Measurements from ENCODE around the gene NUDT1. TPM values are rescaled to one million over a fixed set of nuclear protein-coding genes. Genes with fewer than 3 reads are reported as not detected.
"Not testable (repeated sequence)": the region's sequence is repeated elsewhere in the genome, so short reads cannot be mapped to it uniquely, and the experiment has no call there.

The NUDT1 gene
- total RNA-seq, 1 donor from 2014 or later = 81.6 TPM

- H3K4me3 Mint-ChIP-seq; H3K36me3 Mint-ChIP-seq (ENCODE audit: low read depth); H3K4me1 Mint-ChIP-seq; H3K27ac Mint-ChIP-seq; intact Hi-C loops (cut with micrococcal nuclease); H3K27me3 Mint-ChIP-seq; H3K9me3 Mint-ChIP-seq; DNase-seq: not testable (repeated sequence)
These were observed 27.3 kb downstream of the NUDT1 start for GRCh38 chr7:2269089-2269990.

- DNase-seq = no peak
- no peaks in the 10 kb centered on the region for H3K9me3 Mint-ChIP-seq
- no peak overlapping the region for H3K27ac Mint-ChIP-seq
- no peak overlapping the region for H3K4me3 Mint-ChIP-seq
- peaks cover 3% of the 10 kb centered on the region for H3K36me3 Mint-ChIP-seq (ENCODE audit: low read depth)
- H3K27me3 Mint-ChIP-seq = no peaks in the 10 kb centered on the region
- intact Hi-C loops (cut with micrococcal nuclease) = no loop called here
- no peaks in the 10 kb centered on the region for H3K4me1 Mint-ChIP-seq
These were observed 28.0 kb downstream of the NUDT1 start for GRCh38 chr7:2269991-2270460.

- H3K4me3 Mint-ChIP-seq = no peak overlapping the region
- no peak for DNase-seq
- no peaks in the 10 kb centered on the region for H3K4me1 Mint-ChIP-seq
- peaks cover 3% of the 10 kb centered on the region for H3K36me3 Mint-ChIP-seq (ENCODE audit: low read depth)
- no peak overlapping the region for H3K27ac Mint-ChIP-seq
- intact Hi-C loops (cut with micrococcal nuclease) = no loop called here
- no peaks in the 10 kb centered on the region for H3K27me3 Mint-ChIP-seq
- H3K9me3 Mint-ChIP-seq = no peaks in the 10 kb centered on the region
These were observed 28.5 kb downstream of the NUDT1 start for GRCh38 chr7:2270495-2270894.

- no peaks in the 10 kb centered on the region for H3K4me1 Mint-ChIP-seq
- H3K27me3 Mint-ChIP-seq = no peaks in the 10 kb centered on the region
- intact Hi-C loops (cut with micrococcal nuclease) = no loop called here
- H3K4me3 Mint-ChIP-seq = no peak overlapping the region
- no peak for DNase-seq
- no peak overlapping the region for H3K27ac Mint-ChIP-seq
- H3K9me3 Mint-ChIP-seq = no peaks in the 10 kb centered on the region
- H3K36me3 Mint-ChIP-seq (ENCODE audit: low read depth) = peaks cover 3% of the 10 kb centered on the region
These were observed 29.4 kb downstream of the NUDT1 start for GRCh38 chr7:2271273-2272026.

- Mint-ChIP-seq H3K4me1 (no peaks in the 10 kb centered on the region), H3K9me3 (no peaks in the 10 kb centered on the region), H3K27ac (no peak overlapping the region)
These were observed 30.0 kb downstream of the NUDT1 start for GRCh38 chr7:2272031-2272430.

GRCh38 chr7:2273866-2274265 lies 31.8 kb downstream of the NUDT1 start:
- H3K4me1 Mint-ChIP-seq = no peaks in the 10 kb centered on the region
- no peak for DNase-seq
- no peak overlapping the region for H3K27ac Mint-ChIP-seq
- no peaks in the 10 kb centered on the region for H3K9me3 Mint-ChIP-seq
- intact Hi-C loops (cut with micrococcal nuclease) = no loop called here
- H3K27me3 Mint-ChIP-seq = no peaks in the 10 kb centered on the region
- no peak overlapping the region for H3K4me3 Mint-ChIP-seq
- H3K36me3 Mint-ChIP-seq (ENCODE audit: low read depth) = peaks cover 3% of the 10 kb centered on the region

More at GRCh38 chr7:2272031-2272430, 30.0 kb downstream of the NUDT1 start:
- H3K27me3 Mint-ChIP-seq = no peaks in the 10 kb centered on the region
- no peak overlapping the region for H3K4me3 Mint-ChIP-seq
- intact Hi-C loops (cut with micrococcal nuclease) = no loop called here
- DNase-seq = no peak
- H3K36me3 Mint-ChIP-seq (ENCODE audit: low read depth) = peaks cover 3% of the 10 kb centered on the region

GRCh38 chr7:2274666-2275065 lies 32.6 kb downstream of the NUDT1 start:
- Mint-ChIP-seq H3K27me3 (no peaks in the 10 kb centered on the region), H3K4me3 (no peak overlapping the region), H3K27ac (no peak overlapping the region), H3K4me1 (no peaks in the 10 kb centered on the region), H3K36me3 (ENCODE audit: low read depth) (no peaks in the 10 kb centered on the region), H3K9me3 (no peaks in the 10 kb centered on the region)
- no peak for DNase-seq
- intact Hi-C loops (cut with micrococcal nuclease) = no loop called here

GRCh38 chr7:2275101-2275500 lies 33.1 kb downstream of the NUDT1 start:
- no peaks in the 10 kb centered on the region for H3K9me3 Mint-ChIP-seq
- no peak overlapping the region for H3K4me3 Mint-ChIP-seq
- intact Hi-C loops (cut with micrococcal nuclease) = no loop called here
- peaks cover 3% of the 10 kb centered on the region for H3K4me1 Mint-ChIP-seq
- H3K27me3 Mint-ChIP-seq = no peaks in the 10 kb centered on the region
- no peak overlapping the region for H3K27ac Mint-ChIP-seq
- H3K36me3 Mint-ChIP-seq (ENCODE audit: low read depth) = no peaks in the 10 kb centered on the region
- no peak for DNase-seq

GRCh38 chr7:2276107-2276506 lies 34.1 kb downstream of the NUDT1 start:
- DNase-seq = no peak
- peaks cover 3% of the 10 kb centered on the region for H3K4me1 Mint-ChIP-seq
- intact Hi-C loops (cut with micrococcal nuclease) = no loop called here
- H3K4me3 Mint-ChIP-seq = no peak overlapping the region
- no peaks in the 10 kb centered on the region for H3K9me3 Mint-ChIP-seq
- no peaks in the 10 kb centered on the region for H3K27me3 Mint-ChIP-seq
- no peak overlapping the region for H3K27ac Mint-ChIP-seq
- H3K36me3 Mint-ChIP-seq (ENCODE audit: low read depth) = no peaks in the 10 kb centered on the region

- intact Hi-C loops (cut with micrococcal nuclease) = no loop called here
- no peaks in the 10 kb centered on the region for H3K36me3 Mint-ChIP-seq (ENCODE audit: low read depth)
- no peaks in the 10 kb centered on the region for H3K27me3 Mint-ChIP-seq
- no peak overlapping the region for H3K4me3 Mint-ChIP-seq
- H3K4me1 Mint-ChIP-seq = peaks cover 3% of the 10 kb centered on the region
- no peak overlapping the region for H3K27ac Mint-ChIP-seq
- H3K9me3 Mint-ChIP-seq = no peaks in the 10 kb centered on the region
- DNase-seq = no peak
These were observed 36.0 kb downstream of the NUDT1 start for GRCh38 chr7:2278026-2278425.

GRCh38 chr7:2279896-2280295 lies 37.9 kb downstream of the NUDT1 start:
- H3K9me3 Mint-ChIP-seq = no peaks in the 10 kb centered on the region
- no peaks in the 10 kb centered on the region for H3K36me3 Mint-ChIP-seq (ENCODE audit: low read depth)
- intact Hi-C loops (cut with micrococcal nuclease) = no loop called here
- H3K27me3 Mint-ChIP-seq = no peaks in the 10 kb centered on the region
- peaks cover 3% of the 10 kb centered on the region for H3K4me1 Mint-ChIP-seq
- no peak overlapping the region for H3K4me3 Mint-ChIP-seq
- no peak overlapping the region for H3K27ac Mint-ChIP-seq
- DNase-seq = no peak

GRCh38 chr7:2280424-2280823 lies 38.4 kb downstream of the NUDT1 start:
- intact Hi-C loops (cut with micrococcal nuclease) = no loop called here
- H3K36me3 Mint-ChIP-seq (ENCODE audit: low read depth) = no peaks in the 10 kb centered on the region
- no peak for DNase-seq
- no peak overlapping the region for H3K4me3 Mint-ChIP-seq
- H3K27ac Mint-ChIP-seq = no peak overlapping the region
- no peaks in the 10 kb centered on the region for H3K27me3 Mint-ChIP-seq
- H3K9me3 Mint-ChIP-seq = no peaks in the 10 kb centered on the region
- H3K4me1 Mint-ChIP-seq = peaks cover 3% of the 10 kb centered on the region

GRCh38 chr7:2281541-2281940 lies 39.5 kb downstream of the NUDT1 start:
- Mint-ChIP-seq H3K9me3 (no peaks in the 10 kb centered on the region), H3K4me3 (no peak overlapping the region), H3K27me3 (no peaks in the 10 kb centered on the region), H3K27ac (no peak overlapping the region), H3K36me3 (ENCODE audit: low read depth) (no peaks in the 10 kb centered on the region), H3K4me1 (peaks cover 3% of the 10 kb centered on the region)
- intact Hi-C loops (cut with micrococcal nuclease) = no loop called here
- no peak for DNase-seq

- H3K36me3 Mint-ChIP-seq (ENCODE audit: low read depth) = no peaks in the 10 kb centered on the region
- H3K27me3 Mint-ChIP-seq = no peaks in the 10 kb centered on the region
- peaks cover 3% of the 10 kb centered on the region for H3K4me1 Mint-ChIP-seq
- no peak overlapping the region for H3K4me3 Mint-ChIP-seq
- no peaks in the 10 kb centered on the region for H3K9me3 Mint-ChIP-seq
- intact Hi-C loops (cut with micrococcal nuclease) = no loop called here
- H3K27ac Mint-ChIP-seq = no peak overlapping the region
- DNase-seq = no peak
These were observed 40.2 kb downstream of the NUDT1 start for GRCh38 chr7:2282185-2282751.

All from activated CD4-positive, alpha-beta T cell treated with anti-CD3 and anti-CD28 coated beads, Interleukin-2, amount 10 ng/mL, durations not matched to agents 24 days and 14 days (primary cell).